Measurements from ENCODE around the gene ERBB2. TPM values are rescaled to one million over a fixed set of nuclear protein-coding genes. Genes with fewer than 3 reads are reported as not detected.

ERBB2 gene
- total and polyA plus RNA-seq, 2 of the 8 experiments (the other 6 are each of a cell fraction or from before 2014, with no cell fraction given) = 183 to 394 TPM

- TF ChIP-seq SAP30 (IDR thresholded peaks at IDR 0.05; ENCODE audit: insufficient read depth, insufficient replicate concordance, low read length) (no peak), E2F6 (IDR thresholded peaks at IDR 0.05) (no peak), SP2 (IDR thresholded peaks at IDR 0.05; ENCODE audit: low read length) (no peak), KDM4A (IDR thresholded peaks at IDR 0.05; ENCODE audit: low read depth, low read length, severe bottlenecking) (no peak), FOSL1 (IDR thresholded peaks at IDR 0.05; ENCODE audit: insufficient read depth, low read depth, low read length) (no peak), SRF (IDR thresholded peaks at IDR 0.05; ENCODE audit: low read depth, low read length) (no peak), RAD21 (IDR thresholded peaks at IDR 0.05 in 1 of 2, conservative IDR thresholded peaks at IDR 0.05 in 1 of 2; ENCODE audit: low read depth in 2 of 2, low read length in 2 of 2) (no peak), CBX5 (IDR thresholded peaks at IDR 0.05; ENCODE audit: low read depth, low read length) (no peak), HDAC2 (IDR thresholded peaks at IDR 0.05; ENCODE audit: borderline replicate concordance in 1 of 2, low read depth in 2 of 2, low read length in 2 of 2) (0 out of 4 replicates have a peak, but pooled peaks of 1 of the 2 experiments have one; percentile 19), CREB1 (IDR thresholded peaks at IDR 0.05) (no peak), TAF7 (optimal IDR thresholded peaks at IDR 0.05; ENCODE audit: borderline replicate concordance, low read depth, low read length) (no peak), ZNF274 (IDR thresholded peaks at IDR 0.05; ENCODE audit: borderline replicate concordance, extremely low read depth, low read length) (no peak)
These were observed 40.1 kb downstream of the ERBB2 start (continued) for GRCh38 chr17:39739885-39740356.
